Fibroblast of lung (primary cell): ENCODE measurements around the gene PIK3C3. TPM values are rescaled to one million over a fixed set of nuclear protein-coding genes. Genes with fewer than 3 reads are reported as not detected.

Source experiments
- DNase-seq, 2 donors: peaks; one replicate each; pipeline versions ENCODE4 v3.0.0 to v3.0.0-alpha.2; 2010; ENCODE audit warnings: low read depth in 2 of 2
- H2AFZ ChIP-seq: 2 replicates; pipeline ENCODE4 v1.5.1; 2012; ENCODE audit warnings: low read length, control low read depth, inconsistent platforms
- H3K27ac ChIP-seq: 2 replicates; pipeline ENCODE4 v1.5.1; 2011; ENCODE audit warnings: low read length, control low read depth; ENCODE audit not compliant: insufficient read depth
- H3K27me3 ChIP-seq: 2 replicates; pipeline ENCODE4 v1.5.1; 2011; ENCODE audit warnings: mild to moderate bottlenecking, low read length; ENCODE audit not compliant: control insufficient read depth, insufficient read depth
- H3K36me3 ChIP-seq: 2 replicates; pipeline ENCODE4 v1.5.1; 2011; ENCODE audit warnings: low read length; ENCODE audit not compliant: control insufficient read depth, insufficient read depth
- H3K4me1 ChIP-seq: 2 replicates; pipeline ENCODE4 v1.5.1; 2011; ENCODE audit warnings: low read length; ENCODE audit not compliant: control insufficient read depth, insufficient read depth; ENCODE audit errors: extremely low read depth
- H3K4me2 ChIP-seq: 2 replicates; pipeline ENCODE4 v1.5.1; 2011; ENCODE audit warnings: low read length, control low read depth; ENCODE audit not compliant: insufficient read depth; ENCODE audit errors: extremely low read depth
- H3K4me3 ChIP-seq, 4 experiments: fragments of 200-600 bp in 1 of 4; sonication (generic) in 1 of 4; replicated peaks in 1 of 4; 2 replicates each; pipeline ENCODE4 v1.5.1; 2011 to 2016; ENCODE audit warnings: low read length in 4 of 4, low read depth in 3 of 4, mild to moderate bottlenecking in 3 of 4, control low read depth in 2 of 4, inconsistent platforms in 1 of 4, mixed read lengths in 1 of 4; ENCODE audit not compliant: insufficient read depth in 1 of 4; ENCODE audit errors: control extremely low read depth in 1 of 4
- H3K79me2 ChIP-seq: 2 replicates; pipeline ENCODE4 v1.5.1; 2012; ENCODE audit warnings: mild to moderate bottlenecking, low read length, inconsistent platforms; ENCODE audit not compliant: control insufficient read depth, insufficient read depth
- H3K9ac ChIP-seq: 2 replicates; pipeline ENCODE4 v1.5.1; 2011; ENCODE audit warnings: mild to moderate bottlenecking, low read length, control low read depth; ENCODE audit not compliant: insufficient read depth
- H3K9me3 ChIP-seq: 2 replicates; pipeline ENCODE4 v1.5.1; 2012; ENCODE audit warnings: low read depth, low read length; ENCODE audit not compliant: control insufficient read depth, insufficient read depth
- H4K20me1 ChIP-seq: 2 replicates; pipeline ENCODE4 v1.5.1; 2011; ENCODE audit warnings: low read length; ENCODE audit not compliant: control insufficient read depth, insufficient read depth; ENCODE audit errors: extremely low read depth
- CTCF ChIP-seq, 2 donors: IDR thresholded peaks in 1 of 2; conservative IDR thresholded peaks in 1 of 2; 1 replicate in 1 of 2; 2 replicates in 1 of 2; pipeline ENCODE4 v1.5.1; 2011 to 2012; ENCODE audit warnings: low read length in 2 of 2, control low read depth in 1 of 2, inconsistent platforms in 1 of 2, low read depth in 1 of 2, mild to moderate bottlenecking in 1 of 2
- EZH2 ChIP-seq: IDR thresholded peaks from 2 replicates; pipeline ENCODE4 v1.5.1; 2012; ENCODE audit warnings: low read length, control low read depth, mild to moderate bottlenecking; ENCODE audit errors: missing control alignments
- polyA plus RNA-seq, 2 donors: library from polyadenylated mRNA; depleted of rRNA in 1 of 2; stranded (reverse) in 1 of 2; unstranded in 1 of 2; fragments of >200 nt; gene quantifications; 2 replicates each; pipeline ENCODE4 v1.2.1, GENCODE V29; 2011 to 2012; ENCODE audit warnings: missing spikeins in 1 of 2
- total RNA-seq: library from RNA; depleted of rRNA; stranded (reverse); fragments of >200 nt; gene quantifications from 2 replicates; pipeline ENCODE4 v1.2.1, GENCODE V29; 2014

Gene PIK3C3
- total and polyA plus RNA-seq, 2 donors (not counting 1 experiment from before 2014, with no cell fraction given) = 28.9 to 58.6 TPM

GRCh38 chr18:42028247-42028832 lies 73.3 kb downstream of the PIK3C3 start:
- TF ChIP-seq CTCF (conservative IDR thresholded peaks at IDR 0.05 in 1 of 2, IDR thresholded peaks at IDR 0.05 in 1 of 2; ENCODE audit: low read depth in 1 of 2, low read length in 2 of 2) (peak; percentile 87 to 93), EZH2 (no peak)
- Histone ChIP-seq H3K9ac (no peak overlapping the region), H3K27ac (no peak overlapping the region), H3K9me3 (no peaks in the 10 kb centered on the region), H3K79me2 (no peaks in the 10 kb centered on the region), H4K20me1 (no peaks in the 10 kb centered on the region), H2AFZ (no peak overlapping the region), H3K4me1 (no peaks in the 10 kb centered on the region), H3K36me3 (no peaks in the 10 kb centered on the region), H3K4me3 (no peak overlapping the region), H3K4me2 (no peak overlapping the region), H3K27me3 (no peaks in the 10 kb centered on the region)
- DNase-seq = peak; percentile 30 to 47

- H4K20me1 ChIP-seq = no peaks in the 10 kb centered on the region
- H3K27me3 ChIP-seq = no peaks in the 10 kb centered on the region
Observed at GRCh38 chr18:42029092-42029491, 74.1 kb downstream of the PIK3C3 start.

GRCh38 chr18:42030586-42031182 lies 75.7 kb downstream of the PIK3C3 start:
- Histone ChIP-seq H3K9me3 (no peaks in the 10 kb centered on the region), H4K20me1 (no peaks in the 10 kb centered on the region), H3K79me2 (no peaks in the 10 kb centered on the region), H3K9ac (no peak overlapping the region), H3K4me1 (no peaks in the 10 kb centered on the region), H3K27ac (no peak overlapping the region), H3K36me3 (peaks cover 2% of the 10 kb centered on the region), H3K4me2 (no peak overlapping the region), H3K4me3 (no peak overlapping the region), H3K27me3 (no peaks in the 10 kb centered on the region), H2AFZ (no peak overlapping the region)
- TF ChIP-seq EZH2 (no peak), CTCF (conservative IDR thresholded peaks at IDR 0.05 in 1 of 2, IDR thresholded peaks at IDR 0.05 in 1 of 2; ENCODE audit: low read depth in 1 of 2, low read length in 2 of 2) (peak; percentile 51 to 70)
- DNase-seq = peak in 1 of 2 donors; percentile 24

More at GRCh38 chr18:42029092-42029491, 74.1 kb downstream of the PIK3C3 start:
- no peak overlapping the region for H3K9ac ChIP-seq
- DNase-seq = no peak
- H3K36me3 ChIP-seq = no peaks in the 10 kb centered on the region
- no peaks in the 10 kb centered on the region for H3K4me1 ChIP-seq
- no peak overlapping the region for H2AFZ ChIP-seq
- no peak overlapping the region for H3K4me3 ChIP-seq
- H3K27ac ChIP-seq = no peak overlapping the region
- TF ChIP-seq EZH2 = no peak
- no peak for TF ChIP-seq CTCF (conservative IDR thresholded peaks at IDR 0.05 in 1 of 2, IDR thresholded peaks at IDR 0.05 in 1 of 2; ENCODE audit: low read depth in 1 of 2, low read length in 2 of 2)
- H3K4me2 ChIP-seq = no peak overlapping the region
- no peaks in the 10 kb centered on the region for H3K9me3 ChIP-seq
- H3K79me2 ChIP-seq = no peaks in the 10 kb centered on the region
